Activated T-cell treated with anti-CD3 and anti-CD28 coated beads, Interleukin-2, amount 50 U/mL, for 24 hours (primary cell): Measurements from ENCODE around the gene E2F2.
"Not testable (repeated sequence)": the region's sequence is repeated elsewhere in the genome, so short reads cannot be mapped to it uniquely, and the experiment has no call there.

Experiments
- DNase-seq: peaks from one replicate; pipeline ENCODE4 v3.0.0-alpha.2; 2020
- H3K27ac Mint-ChIP-seq: 2 replicates; pipeline ENCODE4 v1.8.0; 2020; ENCODE audit warnings: mild to moderate bottlenecking, mixed read lengths
- H3K27me3 Mint-ChIP-seq: 2 replicates; pipeline ENCODE4 v1.8.0; 2020; ENCODE audit warnings: mixed read lengths
- H3K36me3 Mint-ChIP-seq: 2 replicates; pipeline ENCODE4 v1.8.0; 2020; ENCODE audit warnings: low read depth, mixed read lengths
- H3K4me1 Mint-ChIP-seq: 2 replicates; pipeline ENCODE4 v1.8.0; 2020; ENCODE audit warnings: low read depth, mixed read lengths
- H3K4me3 Mint-ChIP-seq: 2 replicates; pipeline ENCODE4 v1.8.0; 2020; ENCODE audit warnings: mild to moderate bottlenecking, moderate library complexity, mixed read lengths
- H3K9me3 Mint-ChIP-seq: 2 replicates; pipeline ENCODE4 v1.8.0; 2020; ENCODE audit warnings: mixed read lengths

E2F2 gene

DNA sequence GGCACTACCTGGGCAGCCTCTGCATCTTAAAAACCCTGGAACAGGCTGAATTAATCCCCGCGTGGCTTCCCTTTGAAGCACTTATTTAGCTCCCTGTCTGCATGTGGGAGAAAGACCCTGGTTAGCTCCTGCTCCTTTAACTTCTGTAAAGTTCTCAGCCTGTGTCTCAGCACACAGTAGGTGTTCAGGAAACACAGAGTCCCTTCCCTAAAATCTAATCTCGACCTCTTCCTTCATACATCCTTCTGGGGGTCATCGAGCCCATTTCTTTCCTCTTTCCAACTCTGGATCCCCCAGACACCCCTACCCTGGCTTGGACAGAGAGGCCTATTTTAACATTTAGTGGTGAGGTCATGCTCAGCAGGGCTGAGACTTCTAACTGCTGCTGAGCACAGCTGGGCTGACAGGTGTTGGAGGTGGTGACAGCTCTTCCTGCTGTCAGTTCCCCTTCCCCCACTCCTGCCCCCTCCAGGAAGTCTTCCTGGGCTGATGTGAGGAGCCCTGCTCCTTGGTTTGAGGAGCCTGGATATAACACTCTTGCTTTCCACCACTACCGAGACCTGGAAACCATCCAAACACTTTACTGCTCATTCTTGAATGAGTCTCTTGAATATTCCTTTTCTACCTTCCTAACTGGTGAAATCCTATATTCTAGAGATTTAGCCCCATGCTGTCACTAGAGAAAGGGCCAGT is 5.3 kb downstream of the E2F2 start:
- no peak for DNase-seq
- Mint-ChIP-seq H3K27ac (peak overlapping the region; percentile 34), H3K27me3 (no peaks in the 10 kb centered on the region), H3K4me1 (peaks cover 70% of the 10 kb centered on the region), H3K9me3 (no peaks in the 10 kb centered on the region), H3K4me3 (peak overlapping the region; percentile 11), H3K36me3 (peaks cover 74% of the 10 kb centered on the region)

- peak overlapping the region; percentile 75 for H3K27ac Mint-ChIP-seq
- peaks cover 76% of the 10 kb centered on the region for H3K36me3 Mint-ChIP-seq
- peaks cover 67% of the 10 kb centered on the region for H3K4me1 Mint-ChIP-seq
- no peaks in the 10 kb centered on the region for H3K9me3 Mint-ChIP-seq
- no peaks in the 10 kb centered on the region for H3K27me3 Mint-ChIP-seq
- DNase-seq: no peak
- no peak overlapping the region for H3K4me3 Mint-ChIP-seq
Measured at GRCh38 chr1:23524716-23525401, 6.2 kb downstream of the E2F2 start.

DNA sequence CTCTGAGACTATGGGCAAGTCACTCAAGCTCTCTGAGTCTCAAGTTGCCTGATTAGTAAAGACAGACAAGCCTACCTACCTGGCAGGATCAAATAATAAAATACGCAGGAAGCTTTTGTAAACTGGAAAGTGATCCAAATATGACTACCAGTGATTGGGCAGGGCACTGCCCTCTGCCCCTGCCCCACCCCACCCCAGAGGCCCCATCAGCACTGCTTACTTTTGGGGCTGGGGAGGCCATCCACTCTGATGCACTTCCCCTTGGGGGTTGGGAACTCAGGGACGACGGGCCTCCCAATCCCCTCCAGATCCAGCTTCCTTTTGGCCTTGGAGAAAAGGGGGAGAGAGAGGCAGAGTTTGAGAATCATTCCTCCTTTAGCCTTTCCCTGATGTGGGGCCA is 6.9 kb downstream of the E2F2 start:
- Mint-ChIP-seq H3K36me3 (peaks cover 76% of the 10 kb centered on the region), H3K4me1 (peaks cover 60% of the 10 kb centered on the region), H3K27ac (peak overlapping the region; percentile 75), H3K4me3 (no peak overlapping the region), H3K27me3 (no peaks in the 10 kb centered on the region), H3K9me3 (no peaks in the 10 kb centered on the region)
- DNase-seq: no peak

- no peaks in the 10 kb centered on the region for H3K9me3 Mint-ChIP-seq
- H3K4me3 Mint-ChIP-seq: no peak overlapping the region
- H3K36me3 Mint-ChIP-seq: peaks cover 82% of the 10 kb centered on the region
- no peaks in the 10 kb centered on the region for H3K27me3 Mint-ChIP-seq
- peaks cover 42% of the 10 kb centered on the region for H3K4me1 Mint-ChIP-seq
- no peak for DNase-seq
- no peak overlapping the region for H3K27ac Mint-ChIP-seq
Measured at GRCh38 chr1:23522244-23522982, 8.6 kb downstream of the E2F2 start.

DNA sequence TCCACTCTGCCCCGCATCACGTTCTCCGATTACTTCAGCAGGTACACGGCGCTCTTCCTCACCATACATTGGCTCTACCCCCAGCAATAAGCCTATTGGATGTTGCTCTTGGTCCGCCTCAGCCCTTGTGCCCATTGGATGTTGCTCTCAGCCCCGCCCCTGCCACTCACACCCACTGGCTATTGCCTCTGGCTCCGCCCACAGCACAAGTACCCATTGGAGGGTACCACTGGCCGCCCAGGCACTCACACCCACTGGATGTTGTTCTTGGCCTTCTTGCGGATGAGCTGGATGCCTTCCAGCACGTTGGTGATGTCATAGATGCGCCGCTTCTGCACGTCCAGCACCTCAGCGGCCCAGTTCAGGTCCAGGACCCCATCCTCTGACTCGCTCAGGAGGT is 9.4 kb downstream of the E2F2 start:
- Mint-ChIP-seq H3K27ac (no peak overlapping the region), H3K4me3 (no peak overlapping the region), H3K9me3 (no peaks in the 10 kb centered on the region), H3K27me3 (no peaks in the 10 kb centered on the region), H3K4me1 (peaks cover 34% of the 10 kb centered on the region), H3K36me3 (peaks cover 82% of the 10 kb centered on the region)
- no peak for DNase-seq

DNA sequence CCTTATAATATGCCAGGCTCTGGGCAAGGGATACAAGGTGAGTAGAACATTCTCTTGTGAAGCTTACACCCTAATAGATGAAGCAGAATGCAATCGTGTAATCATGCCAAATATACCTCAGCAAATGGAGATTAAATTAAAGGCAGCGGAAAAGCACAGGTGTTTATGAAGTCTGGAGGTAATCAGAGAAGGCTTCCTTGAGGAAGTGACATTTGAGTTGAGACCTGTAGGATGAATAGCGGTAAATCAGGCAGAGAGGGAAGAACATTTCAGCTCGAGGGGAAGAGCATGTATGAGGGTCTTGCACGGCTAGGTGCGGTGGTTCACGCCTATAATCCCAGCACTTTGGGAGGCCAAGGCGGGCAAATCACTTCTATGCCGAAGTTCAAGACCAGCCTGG is 13.5 kb downstream of the E2F2 start:
- Mint-ChIP-seq H3K4me3 (no peak overlapping the region), H3K4me1 (peaks cover 5% of the 10 kb centered on the region), H3K27me3 (no peaks in the 10 kb centered on the region), H3K9me3 (no peaks in the 10 kb centered on the region), H3K36me3 (peaks cover 93% of the 10 kb centered on the region), H3K27ac (no peak overlapping the region)
- no peak for DNase-seq

DNA sequence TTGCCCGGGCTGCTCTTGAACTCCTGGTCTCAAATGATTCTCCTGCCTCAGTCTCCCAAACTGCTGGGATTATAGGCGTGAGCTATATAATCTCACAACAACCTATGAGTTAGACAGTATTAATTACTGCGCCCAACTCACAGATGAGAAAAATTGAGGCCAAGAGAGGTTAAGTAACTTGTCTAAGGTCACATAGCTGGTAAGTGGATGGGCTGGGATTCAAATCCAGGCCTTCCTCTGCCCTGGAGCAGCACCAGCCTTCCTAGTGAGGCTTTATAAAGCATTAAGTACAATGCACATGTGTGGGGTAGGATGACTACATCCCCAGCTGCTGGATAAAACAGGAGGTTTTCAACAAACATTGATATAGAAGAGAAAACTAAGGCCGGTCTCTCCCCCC is 15.1 kb downstream of the E2F2 start:
- Mint-ChIP-seq H3K27ac (no peak overlapping the region), H3K4me1 (no peaks in the 10 kb centered on the region), H3K27me3 (no peaks in the 10 kb centered on the region), H3K36me3 (peaks cover 90% of the 10 kb centered on the region), H3K9me3 (no peaks in the 10 kb centered on the region), H3K4me3 (no peak overlapping the region)
- no peak for DNase-seq

- H3K36me3 Mint-ChIP-seq: peaks cover 92% of the 10 kb centered on the region
- no peaks in the 10 kb centered on the region for H3K4me1 Mint-ChIP-seq
- no peak for DNase-seq
- no peaks in the 10 kb centered on the region for H3K9me3 Mint-ChIP-seq
- no peak overlapping the region for H3K27ac Mint-ChIP-seq
- H3K4me3 Mint-ChIP-seq: no peak overlapping the region
- H3K27me3 Mint-ChIP-seq: no peaks in the 10 kb centered on the region
Measured at GRCh38 chr1:23514111-23514679, 16.8 kb downstream of the E2F2 start.

GRCh38 chr1:23509896-23510295 is 21.1 kb downstream of the E2F2 start:
- Mint-ChIP-seq H3K36me3 (peaks cover 86% of the 10 kb centered on the region), H3K4me1 (no peaks in the 10 kb centered on the region), H3K4me3 (no peak overlapping the region), H3K27ac (no peak overlapping the region), H3K27me3 (no peaks in the 10 kb centered on the region), H3K9me3 (no peaks in the 10 kb centered on the region)
- DNase-seq: no peak

GRCh38 chr1:23506376-23507107 is 24.5 kb downstream of the E2F2 start:
- DNase-seq: no peak
- Mint-ChIP-seq H3K36me3 (peaks cover 58% of the 10 kb centered on the region), H3K27ac (no peak overlapping the region), H3K4me3 (no peak overlapping the region), H3K9me3 (no peaks in the 10 kb centered on the region), H3K27me3 (no peaks in the 10 kb centered on the region), H3K4me1 (no peaks in the 10 kb centered on the region)

DNA sequence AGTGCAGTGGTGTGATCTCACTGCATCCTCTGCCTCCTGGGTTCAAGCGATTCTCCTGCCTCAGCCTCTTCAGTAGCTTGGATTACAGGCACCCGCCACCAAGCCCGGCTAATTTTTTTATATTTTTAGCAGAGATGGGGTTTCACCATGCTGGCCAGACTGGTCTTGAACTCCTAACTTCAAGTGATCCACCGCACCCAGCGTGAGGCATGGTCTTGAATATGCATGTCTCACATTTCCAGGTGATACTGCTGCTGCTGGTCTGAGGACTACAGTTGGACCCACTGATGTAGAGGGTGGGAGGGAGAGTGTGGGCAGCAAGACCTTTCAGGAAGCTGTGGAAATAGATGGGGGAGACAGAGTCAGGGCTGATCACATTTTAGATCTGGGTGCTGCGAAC is 25.2 kb downstream of the E2F2 start:
- H3K9me3 Mint-ChIP-seq: no peaks in the 10 kb centered on the region
- no peaks in the 10 kb centered on the region for H3K27me3 Mint-ChIP-seq
- DNase-seq: no peak
- H3K4me1 Mint-ChIP-seq: no peaks in the 10 kb centered on the region
- H3K4me3 Mint-ChIP-seq: no peak overlapping the region
- peaks cover 51% of the 10 kb centered on the region for H3K36me3 Mint-ChIP-seq
- H3K27ac Mint-ChIP-seq: no peak overlapping the region

DNA sequence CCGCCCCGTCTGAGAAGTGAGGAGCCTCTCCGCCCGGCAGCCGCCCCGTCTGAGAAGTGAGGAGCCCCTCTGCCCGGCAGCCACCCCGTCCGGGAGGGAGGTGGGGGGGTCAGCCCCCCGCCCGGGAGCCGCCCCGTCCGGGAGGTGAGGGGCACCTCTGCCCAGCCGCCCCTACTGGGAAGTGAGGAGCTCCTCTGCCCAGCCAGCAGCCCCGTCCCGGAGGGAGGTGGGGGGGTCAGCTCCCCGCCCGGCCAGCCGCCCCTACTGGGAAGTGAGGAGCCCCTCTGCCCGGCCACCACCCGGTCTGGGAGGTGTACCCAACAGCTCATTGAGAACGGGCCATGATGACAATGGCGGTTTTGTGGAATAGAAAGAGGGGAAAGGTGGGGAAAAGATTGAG is 26.9 kb downstream of the E2F2 start:
- not testable (repeated sequence) for H3K9me3 Mint-ChIP-seq, H3K4me1 Mint-ChIP-seq, H3K27me3 Mint-ChIP-seq, DNase-seq, H3K27ac Mint-ChIP-seq, H3K4me3 Mint-ChIP-seq
- H3K36me3 Mint-ChIP-seq: peaks cover 34% of the 10 kb centered on the region

- Mint-ChIP-seq H3K4me1 (no peaks in the 10 kb centered on the region), H3K27ac (no peak overlapping the region), H3K36me3 (peaks cover 23% of the 10 kb centered on the region)
Measured at GRCh38 chr1:23502951-23503350, 28.1 kb downstream of the E2F2 start.

DNA sequence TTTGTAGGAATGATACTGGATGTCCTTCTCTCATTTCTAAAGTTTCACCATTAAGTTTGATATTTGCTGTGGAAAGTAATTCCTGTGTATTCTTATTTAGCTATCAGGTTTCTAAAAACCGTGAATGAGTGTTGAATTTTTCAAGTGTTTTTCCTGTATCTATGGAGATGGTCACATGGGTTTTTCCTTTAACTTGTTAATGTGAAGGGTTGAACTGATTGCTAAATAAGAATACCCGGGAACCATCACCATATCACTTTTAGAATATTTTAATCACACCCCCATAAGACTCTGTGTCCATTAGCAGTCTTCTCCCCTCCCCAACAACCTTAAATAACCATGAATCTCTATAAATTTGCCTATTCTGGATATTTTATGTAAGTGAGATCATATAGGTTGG is 30.6 kb downstream of the E2F2 start:
- Mint-ChIP-seq H3K27ac (no peak overlapping the region), H3K27me3 (no peaks in the 10 kb centered on the region), H3K4me3 (no peak overlapping the region), H3K4me1 (peaks cover 3% of the 10 kb centered on the region), H3K36me3 (peaks cover 4% of the 10 kb centered on the region), H3K9me3 (no peaks in the 10 kb centered on the region)
- no peak for DNase-seq

More at GRCh38 chr1:23502951-23503350, 28.1 kb downstream of the E2F2 start:
- Mint-ChIP-seq H3K27me3 (no peaks in the 10 kb centered on the region), H3K4me3 (no peak overlapping the region), H3K9me3 (no peaks in the 10 kb centered on the region)
- DNase-seq: no peak
